ENCODE data around the gene RBM43. TPM values are rescaled to one million over a fixed set of nuclear protein-coding genes. Genes with fewer than 3 reads are reported as not detected.

Gene RBM43
- total and polyA plus RNA-seq, 9 of the 15 experiments (the other 6 are each of a cell fraction or from before 2014, with no cell fraction given) = 1.3 to 6.9 (median 3.8) TPM

- H3K27ac ChIP-seq (ENCODE audit: extremely low read depth, low read depth, low read length) = no peak overlapping the region
- intact Hi-C loops (cut with micrococcal nuclease) = no loop called here
- H3K4me2 ChIP-seq (ENCODE audit: insufficient read depth, low read length) = no peak overlapping the region
- ATAC-seq (no peak), DNase-seq (ENCODE audit: extremely low read depth in 1 of 4, low spot score in 3 of 4) (no peak), FAIRE-seq (no peak)
- no peaks in the 10 kb centered on the region; the same call in 1 of the 2 replicates for H3K9me3 ChIP-seq (replicated peaks; ENCODE audit: control insufficient read depth, insufficient read depth, low read depth, low read length)
- H3K79me2 ChIP-seq (ENCODE audit: control insufficient read depth, insufficient read depth, low read length) = no peaks in the 10 kb centered on the region
- POLR2A ChIA-PET = no interaction called here
- CTCF ChIA-PET (ENCODE audit: low intra/inter-chr PET ratio) = no interaction called here
- WGBS (ENCODE audit: insufficient coverage, low coverage, missing lambda C conversion rate) = 18% methylated on average over 3 of the region's 3 CpGs
- 0 out of 5 replicates have a peak, but pooled peaks cover 0 to 4% of the 10 kb centered on the region in 2 experiments for H3K4me1 ChIP-seq (replicated peaks in 1 of 2; ENCODE audit: control insufficient read depth in 2 of 2, insufficient read depth in 2 of 2, low read length in 2 of 2)
- no peak overlapping the region for H2AFZ ChIP-seq (ENCODE audit: low read depth, low read length)
- peaks cover 2 to 4% of the 10 kb centered on the region in 2 experiments; a peak in 2 of 5 replicates for H3K27me3 ChIP-seq (ENCODE audit: control insufficient read depth in 2 of 2, insufficient read depth in 2 of 2, low read length in 2 of 2)
- H3K9ac ChIP-seq (ENCODE audit: insufficient read depth in 1 of 2, low read depth in 2 of 2, low read length in 2 of 2) = no peak overlapping the region
- H3K36me3 ChIP-seq (ENCODE audit: control insufficient read depth, insufficient read depth, low read length) = no peaks in the 10 kb centered on the region
- no peaks in the 10 kb centered on the region for H4K20me1 ChIP-seq (replicated peaks; ENCODE audit: control insufficient read depth, insufficient read depth, low read length)
- in situ Hi-C loops (cut with MboI) = no loop called here
- no peaks in the 10 kb centered on the region for H3K9me1 ChIP-seq (ENCODE audit: control insufficient read depth, insufficient read depth, low read length)
- H3K4me3 ChIP-seq = no peak overlapping the region
- BruUV-seq (replicated peaks) = no TSS peak
- no peak for TF ChIP-seq ZHX1 (conservative IDR thresholded peaks at IDR 0.05; ENCODE audit: low read length)
- TF ChIP-seq DMBX1 (CRISPR knock-in tag; IDR thresholded peaks at IDR 0.05; ENCODE audit: borderline replicate concordance) = peak; percentile 63; the same call in 1 of the 2 replicates
- TF ChIP-seq YY1 (IDR thresholded peaks at IDR 0.05; ENCODE audit: borderline replicate concordance in 1 of 3, control insufficient read depth in 1 of 3, extremely low read depth in 1 of 3, insufficient read depth in 3 of 3, insufficient read length in 1 of 3, insufficient replicate concordance in 2 of 3, low read depth in 1 of 3, low read length in 2 of 3) = no peak
- TF ChIP-seq MCM5 (IDR thresholded peaks at IDR 0.05; ENCODE audit: low read depth) = no peak
- TF ChIP-seq HDAC8 (tag; IDR thresholded peaks at IDR 0.05) = no peak
- no peak for TF ChIP-seq ZNF197 (CRISPR knock-in tag; IDR thresholded peaks at IDR 0.05; ENCODE audit: low read depth)
- peak; percentile 51; the same call in 1 of the 2 replicates for TF ChIP-seq CXXC5 (CRISPR knock-in tag; IDR thresholded peaks at IDR 0.05)
- TF ChIP-seq FOXO4 (CRISPR knock-in tag; IDR thresholded peaks at IDR 0.05) = no peak
- peak; percentile 73 for TF ChIP-seq SMAD4 (CRISPR knock-in tag; conservative IDR thresholded peaks at IDR 0.05)
- TF ChIP-seq ZNF57 (CRISPR knock-in tag; IDR thresholded peaks at IDR 0.05) = no peak
- no peak for TF ChIP-seq ZSCAN29 (IDR thresholded peaks at IDR 0.05)
- peak; percentile 49; the same call in 1 of the 2 replicates for TF ChIP-seq ZNF175 (CRISPR knock-in tag; IDR thresholded peaks at IDR 0.05; ENCODE audit: low read depth)
- TF ChIP-seq THAP7 (CRISPR knock-in tag; IDR thresholded peaks at IDR 0.05) = no peak
- TF ChIP-seq ZNF24 (IDR thresholded peaks at IDR 0.05) = no peak
Observed at GRCh38 chr2:151243468-151243867, 18.2 kb downstream of the RBM43 start.

Measured in K562 (cell line).